KBM-7 (cell line): ENCODE measurements around the gene TNRC6B.

Source experiments
- DNase-seq: peaks from one replicate; pipeline ENCODE4 v3.0.0-alpha.2; 2015
- in situ Hi-C: fragments of 300-500 bp; cut with MboI; formaldehyde crosslinking; loops from 2 replicates; pipeline ENCODE4 v1.14.3; 2020; ENCODE audit warnings: low sequenced_read_pairs, low pct_unique_long_range_greater_than_20kb, mixed read lengths

TNRC6B gene

DNA sequence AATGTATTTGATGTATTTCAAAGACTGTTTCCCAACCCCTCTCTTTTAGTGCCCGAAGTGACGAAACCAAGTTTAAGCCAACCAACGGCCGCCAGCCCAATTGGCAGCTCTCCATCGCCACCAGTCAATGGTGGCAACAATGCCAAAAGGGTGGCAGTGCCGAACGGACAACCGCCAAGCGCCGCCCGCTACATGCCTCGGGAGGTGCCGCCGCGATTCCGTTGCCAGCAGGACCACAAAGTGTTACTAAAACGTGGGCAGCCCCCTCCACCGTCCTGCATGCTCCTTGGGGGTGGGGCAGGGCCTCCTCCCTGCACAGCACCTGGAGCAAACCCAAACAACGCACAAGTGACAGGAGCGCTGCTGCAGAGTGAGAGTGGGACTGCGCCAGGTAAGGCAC lies 84.1 kb downstream of the TNRC6B start:
- in situ Hi-C loops: no loop called here
- no peak for DNase-seq

DNA sequence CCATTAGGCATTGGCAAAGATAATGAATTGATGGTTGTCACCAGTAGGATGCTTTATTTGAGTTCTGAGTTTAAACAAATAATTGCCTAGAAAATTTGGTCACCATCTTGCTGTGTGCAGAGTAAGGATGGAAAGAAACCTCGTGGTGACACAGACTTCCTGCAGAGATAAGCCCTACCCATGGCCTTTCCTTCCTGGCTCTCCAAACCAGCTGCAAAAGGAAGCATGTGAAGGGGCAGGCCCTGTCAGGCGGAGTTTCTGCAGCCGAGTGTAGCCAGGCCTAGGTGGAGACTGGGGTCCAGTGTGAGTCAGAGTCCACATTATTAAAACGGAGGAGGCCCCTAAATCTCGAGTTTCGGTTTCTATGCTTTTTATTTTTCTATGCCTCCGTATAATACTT lies 85.5 kb downstream of the TNRC6B start:
- in situ Hi-C loops: no loop called here
- DNase-seq: peak; percentile 53

DNA sequence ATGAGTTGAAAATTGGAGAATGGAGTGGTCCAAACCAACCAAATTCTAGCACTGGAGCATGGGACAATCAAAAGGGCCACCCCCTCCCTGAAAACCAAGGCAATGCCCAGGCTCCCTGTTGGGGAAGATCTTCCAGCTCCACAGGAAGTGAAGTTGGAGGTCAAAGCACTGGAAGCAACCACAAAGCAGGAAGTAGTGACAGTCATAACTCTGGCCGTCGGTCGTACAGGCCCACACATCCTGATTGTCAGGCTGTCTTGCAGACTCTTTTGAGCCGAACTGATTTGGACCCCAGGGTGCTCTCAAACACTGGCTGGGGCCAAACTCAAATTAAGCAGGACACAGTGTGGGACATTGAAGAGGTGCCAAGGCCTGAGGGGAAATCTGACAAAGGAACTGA lies 88.1 kb downstream of the TNRC6B start:
- peak; percentile 49 for DNase-seq
- in situ Hi-C loops: no loop called here

DNA sequence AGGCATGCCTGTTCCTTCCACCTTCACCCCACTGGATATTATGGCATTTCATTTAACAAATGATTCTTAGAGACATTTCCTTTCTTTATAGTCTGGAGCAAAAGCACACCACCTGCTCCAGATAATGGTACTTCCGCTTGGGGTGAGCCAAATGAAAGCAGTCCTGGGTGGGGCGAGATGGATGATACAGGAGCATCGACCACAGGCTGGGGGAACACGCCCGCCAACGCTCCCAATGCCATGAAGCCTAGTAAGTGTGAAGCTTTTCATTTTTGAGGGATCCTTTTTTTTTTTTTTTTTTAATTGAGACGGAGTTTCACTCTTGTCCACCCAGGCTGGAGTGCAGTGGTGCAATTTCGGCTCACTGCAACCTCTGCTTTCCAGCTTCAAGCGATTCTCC lies 92.3 kb downstream of the TNRC6B start:
- no peak for DNase-seq
- in situ Hi-C loops: no loop called here

DNA sequence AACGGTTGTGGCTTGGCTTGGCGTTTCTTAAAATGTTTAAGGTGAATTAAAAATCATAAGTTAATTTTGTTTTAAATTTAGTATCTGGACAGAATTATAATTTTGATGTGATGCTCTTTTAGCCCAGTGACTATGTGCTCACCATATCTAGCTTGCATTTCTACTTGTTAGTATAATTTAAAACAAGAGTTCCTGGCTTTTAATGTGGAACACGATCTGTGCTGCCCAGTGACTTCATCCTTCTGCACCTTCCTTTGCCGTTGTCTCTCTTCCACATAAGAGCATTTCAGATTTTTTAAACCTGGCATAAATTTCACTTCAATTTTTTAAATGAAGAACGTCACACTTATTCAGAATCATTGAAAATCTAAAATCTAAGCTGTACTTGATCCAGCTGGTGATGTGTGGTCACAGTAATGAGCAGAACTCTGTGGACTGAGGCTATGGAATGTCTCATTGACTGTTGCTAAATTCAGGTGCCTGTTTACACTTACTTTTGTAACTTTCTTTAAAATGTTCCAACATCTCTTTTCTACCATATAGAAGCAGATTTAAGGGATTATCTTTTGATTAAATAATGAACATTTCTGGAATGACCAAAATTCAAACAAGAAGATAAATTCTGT lies 93.1 kb downstream of the TNRC6B start:
- DNase-seq: no peak

DNA sequence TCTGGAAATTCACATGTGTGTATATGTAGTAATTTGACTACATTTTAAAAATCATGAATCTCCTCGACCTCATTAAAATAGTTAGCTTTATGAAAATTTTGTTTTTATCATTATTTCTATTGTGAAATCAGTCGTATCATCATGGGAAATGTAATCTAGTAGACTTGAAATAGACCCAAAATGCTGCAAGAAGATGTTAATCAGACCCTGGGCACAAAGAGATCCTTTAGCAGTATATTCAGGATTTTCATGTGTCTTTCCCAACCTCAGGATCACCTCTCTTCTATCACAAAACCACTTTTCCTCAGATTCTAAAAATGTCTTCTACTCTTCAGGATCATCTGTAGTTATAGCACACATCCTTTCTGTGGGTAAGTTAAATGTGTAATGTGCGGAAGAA lies 93.7 kb downstream of the TNRC6B start:
- DNase-seq: no peak

More for the DNA sequence above, 93.1 kb downstream of the TNRC6B start:
- in situ Hi-C loops: no loop called here

DNA sequence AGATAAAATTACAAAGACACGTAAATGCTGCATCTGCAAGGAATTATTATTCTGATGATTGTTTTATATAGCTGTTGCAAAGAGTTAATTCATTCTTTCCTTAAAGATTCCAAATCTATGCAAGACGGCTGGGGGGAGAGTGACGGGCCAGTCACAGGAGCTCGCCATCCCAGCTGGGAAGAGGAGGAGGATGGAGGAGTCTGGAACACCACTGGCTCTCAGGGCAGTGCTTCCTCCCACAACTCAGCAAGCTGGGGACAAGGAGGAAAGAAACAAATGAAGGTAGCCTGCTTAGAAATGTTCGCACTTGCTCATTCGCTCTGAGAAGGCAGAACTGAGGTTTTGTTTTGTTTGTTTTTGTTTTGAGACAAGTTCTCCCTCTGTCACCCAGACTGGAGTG lies 95.6 kb downstream of the TNRC6B start:
- in situ Hi-C loops: no loop called here
- no peak for DNase-seq

More for the DNA sequence above, 93.7 kb downstream of the TNRC6B start:
- in situ Hi-C loops: no loop called here

DNA sequence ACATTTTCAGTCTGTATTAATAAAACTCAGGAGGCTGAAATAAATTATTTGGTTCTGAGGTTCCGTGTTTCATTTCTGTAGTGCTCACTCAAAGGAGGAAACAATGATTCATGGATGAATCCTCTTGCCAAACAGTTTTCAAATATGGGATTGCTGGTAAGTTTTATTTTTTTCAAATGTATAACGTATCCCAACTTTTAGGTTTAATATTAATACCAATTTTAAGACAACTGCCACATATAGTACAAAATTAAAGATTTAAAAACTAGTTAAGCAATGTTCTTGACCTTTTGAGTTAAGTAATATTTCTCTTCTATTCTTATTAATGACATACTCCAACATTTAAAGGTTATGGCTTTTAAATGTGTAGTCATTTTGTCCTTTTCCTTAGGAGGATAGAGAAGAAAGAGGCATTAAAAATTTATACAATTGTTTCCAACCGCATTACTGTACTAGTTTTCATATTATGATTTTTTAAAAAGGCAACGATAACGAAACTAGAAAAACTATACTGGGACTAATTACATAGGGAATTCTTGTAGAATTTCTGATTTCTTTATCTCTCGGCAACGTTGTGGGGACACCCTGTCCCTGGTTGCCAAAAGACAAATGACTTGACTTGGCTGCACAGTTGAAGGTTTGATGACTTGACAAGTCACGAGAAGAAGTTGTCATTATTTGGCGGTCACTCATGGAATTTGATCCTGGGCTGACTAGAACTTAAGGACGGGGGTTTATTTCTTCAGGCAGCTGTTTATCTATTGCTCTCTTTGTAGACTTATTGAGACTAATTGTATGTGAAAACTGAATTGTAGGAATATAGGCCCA lies 99.5 kb downstream of the TNRC6B start:
- no peak for DNase-seq
- in situ Hi-C loops: no loop called here

DNA sequence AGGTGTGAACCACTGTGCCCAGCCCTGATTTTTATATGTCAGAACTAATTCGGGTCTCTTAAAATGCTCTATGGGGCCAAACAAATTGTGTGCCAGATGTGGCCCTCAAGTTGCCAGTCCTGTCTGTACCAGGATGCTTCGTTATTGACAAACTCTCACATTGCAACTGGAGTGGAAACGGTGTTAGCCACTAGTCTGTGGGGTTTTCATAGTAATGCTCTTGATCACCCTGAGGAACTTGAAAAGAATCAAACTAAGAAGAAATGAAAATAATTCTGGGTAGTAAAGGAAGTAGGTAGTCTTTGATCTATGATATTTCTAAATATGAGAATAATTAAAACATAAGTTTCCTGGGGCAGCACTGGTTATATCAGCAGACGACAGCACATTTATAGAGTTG lies 101.3 kb downstream of the TNRC6B start:
- no peak for DNase-seq
- in situ Hi-C loops: no loop called here

DNA sequence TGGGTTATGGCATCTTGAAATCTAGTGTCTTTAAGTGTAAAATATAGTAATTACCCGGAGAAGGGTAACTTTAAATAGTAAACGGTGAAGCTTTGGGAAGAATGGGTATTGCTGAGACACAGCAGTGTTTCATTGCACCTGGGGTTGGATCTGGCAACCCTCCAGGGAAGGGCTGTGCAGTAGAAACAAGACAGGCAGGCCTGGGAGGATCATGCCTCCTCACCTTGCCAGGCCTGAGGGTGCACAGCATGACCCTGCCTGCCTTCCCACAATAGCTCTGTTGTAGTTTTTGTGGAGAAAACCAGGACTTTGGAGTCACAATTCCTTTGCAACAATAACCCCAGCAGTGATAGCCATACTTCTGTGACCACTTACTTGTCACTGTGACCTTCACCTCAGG lies 104.0 kb downstream of the TNRC6B start:
- no peak for DNase-seq
- in situ Hi-C loops: no loop called here

DNA sequence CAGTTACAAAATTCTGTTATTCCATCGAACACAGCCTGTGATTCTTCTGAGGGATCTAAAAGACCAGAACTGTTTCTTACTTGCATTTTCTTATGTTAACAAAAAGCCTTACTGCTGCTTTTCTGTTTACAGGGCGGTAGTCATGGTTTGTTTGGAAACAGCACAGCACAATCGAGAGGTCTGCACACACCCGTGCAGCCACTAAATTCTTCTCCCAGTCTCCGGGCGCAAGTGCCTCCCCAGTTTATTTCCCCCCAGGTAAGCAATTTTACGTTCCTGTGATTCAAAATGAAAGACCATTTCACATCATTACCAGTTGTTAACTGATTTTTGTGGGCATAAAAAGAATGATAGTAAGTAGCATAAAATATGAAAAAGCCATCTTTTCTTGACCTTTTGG lies 107.8 kb downstream of the TNRC6B start:
- DNase-seq: no peak
- in situ Hi-C loops: no loop called here

DNA sequence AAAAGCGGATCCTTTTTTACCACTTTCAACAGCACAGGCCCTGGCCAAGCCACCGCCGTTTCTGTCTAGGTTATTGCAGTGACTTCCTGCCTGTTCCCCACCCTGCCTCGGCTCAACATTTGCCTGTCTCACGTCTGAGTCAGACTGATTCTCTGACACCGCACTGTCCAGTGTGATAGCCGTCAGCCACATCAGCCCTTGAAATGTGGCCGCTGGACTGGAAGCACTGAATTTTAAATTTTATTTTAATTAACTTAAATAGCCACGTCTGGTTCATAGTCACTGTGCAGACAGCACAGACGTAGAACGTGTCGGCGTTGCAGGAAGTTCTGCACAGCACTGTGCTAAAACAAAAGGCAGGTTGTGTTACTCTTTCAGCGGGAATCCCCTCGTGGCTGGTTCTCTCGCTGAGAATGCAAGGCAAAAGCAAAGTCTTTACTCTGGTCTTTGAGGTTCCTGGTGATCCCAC lies 112.3 kb downstream of the TNRC6B start:
- DNase-seq: no peak
- in situ Hi-C loops: no loop called here

DNA sequence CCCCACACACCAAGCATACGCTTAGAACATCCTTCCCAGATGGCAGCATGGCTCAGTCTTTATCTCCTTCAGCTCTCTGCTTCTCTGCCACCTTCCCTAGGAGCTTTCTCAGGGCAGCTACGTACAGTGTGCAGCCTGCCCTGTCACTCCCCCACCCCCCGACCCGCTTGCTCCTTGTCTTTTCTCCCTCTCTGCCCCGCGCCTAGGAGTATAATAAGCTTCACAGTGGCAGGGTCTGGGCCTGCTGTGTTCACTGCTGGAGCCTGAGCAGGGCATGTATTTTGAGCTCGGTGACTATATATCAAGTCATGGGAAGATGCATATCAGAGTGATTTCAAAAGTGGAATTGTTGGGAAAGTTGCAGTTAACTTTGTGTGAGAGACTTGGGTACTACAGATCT lies 112.8 kb downstream of the TNRC6B start:
- DNase-seq: no peak
- in situ Hi-C loops: no loop called here

DNA sequence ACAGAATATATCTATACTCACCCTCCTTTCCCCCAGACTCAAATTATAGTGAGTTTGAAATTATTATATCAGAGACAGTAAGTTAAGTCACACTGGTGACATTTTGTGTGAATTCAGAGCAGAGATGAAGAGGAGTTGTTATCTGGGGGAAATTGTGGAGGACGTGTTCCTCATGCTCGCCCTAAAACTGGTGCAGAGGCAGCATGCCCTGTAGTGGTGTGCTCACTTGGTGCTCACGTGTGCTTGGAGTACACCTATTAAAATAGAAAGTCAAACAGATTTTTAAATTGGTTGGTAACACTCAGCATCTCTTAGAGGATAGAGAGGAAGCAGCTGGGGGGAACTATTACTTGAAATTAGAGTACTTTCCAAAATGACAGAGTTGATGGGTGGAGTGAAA lies 117.0 kb downstream of the TNRC6B start:
- in situ Hi-C loops: no loop called here
- no peak for DNase-seq

DNA sequence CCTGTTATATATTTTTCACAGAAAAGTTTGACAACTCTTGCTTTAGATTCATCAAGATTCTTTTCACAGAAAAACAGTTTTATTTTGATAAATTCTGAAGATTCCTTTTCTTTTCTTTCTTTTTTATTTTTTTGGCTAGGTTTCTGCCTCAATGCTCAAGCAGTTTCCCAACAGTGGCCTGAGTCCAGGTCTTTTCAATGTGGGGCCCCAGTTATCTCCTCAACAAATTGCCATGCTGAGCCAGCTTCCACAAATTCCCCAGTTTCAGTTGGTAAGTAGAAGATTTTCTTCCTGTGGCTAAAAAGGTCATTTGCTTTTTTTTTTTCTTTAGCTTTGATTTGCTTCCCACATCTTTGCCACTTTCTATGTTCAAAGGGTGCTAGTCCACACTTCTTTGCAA lies 122.6 kb downstream of the TNRC6B start:
- DNase-seq: no peak
- in situ Hi-C loops: no loop called here

DNA sequence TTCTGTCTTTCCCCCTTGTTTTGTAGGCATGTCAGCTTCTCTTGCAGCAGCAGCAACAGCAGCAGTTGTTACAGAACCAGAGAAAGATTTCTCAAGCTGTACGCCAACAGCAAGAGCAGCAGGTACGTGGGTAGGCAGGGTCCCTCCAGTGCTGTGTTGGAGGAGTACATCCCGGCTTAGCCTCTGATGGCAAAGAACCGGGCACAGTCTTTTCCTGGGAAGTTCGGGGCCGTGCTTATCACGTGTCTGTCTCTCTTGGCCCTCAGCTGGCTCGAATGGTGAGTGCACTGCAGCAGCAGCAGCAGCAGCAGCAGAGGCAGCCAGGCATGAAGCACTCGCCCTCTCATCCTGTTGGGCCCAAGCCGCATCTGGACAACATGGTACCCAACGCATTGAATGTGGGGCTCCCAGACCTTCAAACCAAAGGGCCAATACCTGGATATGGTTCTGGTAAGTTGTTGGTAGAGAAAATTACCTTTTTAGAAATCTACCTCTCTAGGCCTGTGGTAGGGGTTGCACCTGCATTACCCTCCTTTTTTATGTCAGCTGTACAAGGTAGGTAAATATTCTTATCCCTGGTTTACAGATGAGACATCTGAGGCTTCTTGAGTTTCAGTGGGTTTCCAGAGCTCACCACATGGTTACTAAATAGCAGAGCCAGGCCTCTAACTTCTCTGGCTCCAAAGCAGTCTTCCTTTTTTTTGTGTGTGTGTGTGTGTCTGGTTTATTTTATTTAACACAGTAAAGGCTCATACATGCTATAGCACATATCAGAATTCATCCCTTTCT lies 123.4 kb downstream of the TNRC6B start:
- DNase-seq: no peak
- in situ Hi-C loops: no loop called here

DNA sequence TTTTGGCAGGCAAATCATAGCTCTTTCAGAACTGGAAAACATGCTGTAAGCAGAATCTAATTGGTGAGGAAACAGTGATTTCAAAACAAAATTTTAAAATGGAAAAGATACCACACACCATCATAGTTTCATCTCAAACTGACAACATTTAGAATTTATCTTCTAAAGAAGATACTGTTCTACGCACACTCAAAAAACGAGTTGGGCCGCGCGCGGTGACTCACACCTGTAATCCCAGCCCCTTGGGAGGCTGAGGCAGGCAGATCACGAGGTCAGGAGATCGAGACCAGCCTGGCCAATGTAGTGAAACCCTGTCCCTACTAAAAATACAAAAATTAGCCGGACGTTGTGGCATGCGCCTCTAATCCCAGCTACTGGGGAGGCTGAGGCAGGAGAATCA lies 124.4 kb downstream of the TNRC6B start:
- no peak for DNase-seq
- in situ Hi-C loops: no loop called here

DNA sequence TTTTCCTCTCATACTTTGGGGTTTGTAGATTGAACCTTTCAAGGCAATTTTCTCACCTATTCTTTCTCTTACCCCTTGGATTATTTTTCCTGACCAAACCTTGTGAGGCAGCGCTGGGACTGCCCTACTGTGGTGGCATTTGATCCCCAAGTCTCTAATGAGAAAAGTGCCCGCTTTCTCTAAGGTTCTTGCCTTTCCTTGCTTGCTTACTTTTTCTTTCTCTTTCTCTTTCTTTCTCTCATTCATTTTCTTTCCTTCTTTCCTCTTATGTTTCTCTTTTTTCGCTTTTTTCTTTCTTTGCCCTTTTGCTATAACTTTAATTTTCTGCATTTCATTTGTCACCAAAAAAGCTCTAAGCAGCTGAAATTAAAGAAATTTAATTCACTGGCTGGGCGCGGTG lies 127.9 kb downstream of the TNRC6B start:
- no peak for DNase-seq
- in situ Hi-C loops: no loop called here

DNA sequence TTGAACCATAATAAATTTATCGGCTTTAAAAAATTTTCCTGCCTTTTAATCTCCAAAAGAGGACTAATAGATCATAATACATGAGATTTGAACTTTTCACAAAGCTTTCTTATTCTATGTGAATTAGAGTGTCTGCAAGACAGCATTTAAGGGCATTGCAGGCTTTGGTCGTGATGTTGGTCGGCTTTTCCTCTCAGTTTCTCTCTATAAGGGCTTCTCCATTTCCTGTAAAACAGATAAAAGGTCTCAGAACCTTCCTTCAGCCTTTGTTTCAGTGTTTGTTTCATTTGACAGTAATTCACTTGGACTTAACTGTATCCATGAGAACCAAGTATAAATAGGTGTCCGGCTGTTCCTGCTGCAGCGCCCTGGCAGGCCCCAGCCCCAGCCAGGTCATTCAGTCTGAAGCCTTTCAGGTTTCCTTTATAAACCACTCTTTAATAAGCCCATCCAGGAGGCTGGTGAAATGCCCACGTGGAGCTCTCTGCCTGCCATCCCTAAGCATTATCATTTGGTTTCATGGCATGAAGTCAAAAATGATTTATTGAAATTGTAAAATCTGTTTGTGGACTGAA lies 131.4 kb downstream of the TNRC6B start:
- in situ Hi-C loops: no loop called here
- no peak for DNase-seq

DNA sequence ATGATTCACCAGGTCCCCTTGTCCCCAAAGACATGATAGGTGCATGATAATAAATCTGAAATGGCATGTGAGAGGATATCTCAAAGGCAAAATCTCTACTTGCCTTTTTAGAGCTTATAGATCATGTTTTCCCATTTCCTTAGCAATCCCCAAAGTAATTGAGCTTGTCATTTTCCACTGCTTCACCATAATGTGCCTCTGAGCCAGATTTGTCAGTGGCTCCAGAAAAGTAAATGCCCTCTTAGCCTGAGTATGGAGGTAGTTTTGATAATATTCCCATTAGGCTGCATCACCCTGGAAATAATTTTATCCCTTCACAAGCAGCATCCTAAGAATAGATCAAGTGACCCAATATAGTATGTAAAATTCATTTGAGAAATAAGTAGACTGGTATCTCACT lies 131.9 kb downstream of the TNRC6B start:
- in situ Hi-C loops: no loop called here
- DNase-seq: no peak
